Measurements from ENCODE around the gene ARHGEF19.
"Not testable (repeated sequence)": the region's sequence is repeated elsewhere in the genome, so short reads cannot be mapped to it uniquely, and the experiment has no call there.

ARHGEF19 gene

GRCh38 chr1:16199700-16200099, 12.8 kb downstream of the ARHGEF19 start:
- Mint-ChIP-seq H3K4me3 (no peak overlapping the region), H3K27ac (peak overlapping the region; percentile 81), H3K4me1 (peaks cover 15% of the 10 kb centered on the region), H3K27me3 (ENCODE audit: low read depth, poor library complexity) (peaks cover 6% of the 10 kb centered on the region), H3K9me3 (no peaks in the 10 kb centered on the region), H3K36me3 (ENCODE audit: low read depth) (no peaks in the 10 kb centered on the region)
- no peak for TF ChIP-seq CTCF (IDR thresholded peaks at IDR 0.05)
- no peak for DNase-seq

- TF ChIP-seq CTCF (IDR thresholded peaks at IDR 0.05): no peak
- H3K4me1 Mint-ChIP-seq: peaks cover 13% of the 10 kb centered on the region
- H3K36me3 Mint-ChIP-seq (ENCODE audit: low read depth): no peaks in the 10 kb centered on the region
These were observed 13.3 kb downstream of the ARHGEF19 start for GRCh38 chr1:16199157-16199501.

DNA sequence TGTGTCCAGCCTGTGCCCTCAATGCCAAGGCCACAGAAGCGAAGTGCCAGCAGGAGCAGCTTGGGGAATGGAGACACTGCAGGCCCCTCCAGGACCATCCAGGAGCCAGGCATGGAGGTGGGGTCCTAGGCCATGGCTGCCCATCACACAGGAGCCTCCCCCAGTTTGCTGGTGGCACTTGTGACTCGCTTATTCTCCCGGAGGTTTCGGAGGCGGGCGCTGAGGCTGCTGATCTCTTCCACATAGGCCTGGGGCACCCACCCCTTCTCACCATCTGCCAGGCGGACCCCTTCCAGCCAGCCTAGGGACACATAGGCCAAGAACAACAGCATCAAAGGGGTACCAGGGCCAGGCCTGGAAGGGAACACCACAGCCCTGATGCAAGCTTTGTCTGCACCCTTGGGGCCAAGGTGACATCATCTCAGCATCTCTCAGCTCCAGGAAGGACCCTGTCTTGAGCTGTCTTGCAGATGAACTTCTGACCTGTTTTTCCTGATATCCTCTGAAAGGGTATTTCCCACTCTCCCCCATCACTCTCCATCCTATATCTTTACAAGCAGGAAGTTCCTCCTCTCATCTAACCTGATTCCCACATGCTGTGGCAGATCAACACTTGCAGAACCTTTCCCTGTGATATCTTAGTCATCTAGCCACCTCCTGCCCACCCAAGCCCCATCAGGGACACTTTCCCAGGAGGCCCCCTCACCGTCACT, 13.9 kb downstream of the ARHGEF19 start:
- Mint-ChIP-seq H3K27ac (no peak overlapping the region), H3K9me3 (no peaks in the 10 kb centered on the region), H3K4me1 (peaks cover 11% of the 10 kb centered on the region), H3K36me3 (ENCODE audit: low read depth) (no peaks in the 10 kb centered on the region), H3K27me3 (ENCODE audit: low read depth, poor library complexity) (peaks cover 7% of the 10 kb centered on the region), H3K4me3 (no peak overlapping the region)
- no peak for TF ChIP-seq CTCF (IDR thresholded peaks at IDR 0.05)
- DNase-seq: no peak

More at GRCh38 chr1:16199157-16199501, 13.3 kb downstream of the ARHGEF19 start:
- Mint-ChIP-seq H3K4me3 (no peak overlapping the region), H3K27me3 (ENCODE audit: low read depth, poor library complexity) (peaks cover 7% of the 10 kb centered on the region), H3K9me3 (no peaks in the 10 kb centered on the region), H3K27ac (peak overlapping the region; percentile 81)
- no peak for DNase-seq

GRCh38 chr1:16196874-16197273, 15.6 kb downstream of the ARHGEF19 start:
- H3K36me3 Mint-ChIP-seq (ENCODE audit: low read depth): no peaks in the 10 kb centered on the region
- H3K4me1 Mint-ChIP-seq: no peaks in the 10 kb centered on the region
- DNase-seq: no peak

DNA sequence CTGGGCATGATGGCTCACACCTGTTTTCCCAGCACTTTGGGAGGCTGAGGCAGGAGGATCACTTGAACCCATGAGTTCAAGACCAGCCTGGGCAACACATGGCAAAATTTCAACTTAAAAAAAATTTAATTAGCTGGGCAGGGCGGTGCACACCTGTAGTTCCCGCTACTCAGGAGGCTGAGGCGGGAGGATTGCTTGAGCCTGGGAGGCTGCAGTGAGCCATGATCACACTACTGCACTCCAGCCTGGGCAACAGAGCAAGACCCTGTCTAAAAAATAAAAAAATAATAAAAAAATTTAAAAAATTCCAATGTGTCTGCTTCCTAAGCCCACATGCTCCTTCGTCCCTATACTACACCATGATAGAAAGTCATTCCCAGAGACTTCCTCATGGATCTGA, 16.3 kb downstream of the ARHGEF19 start:
- not testable (repeated sequence) for H3K36me3 Mint-ChIP-seq (ENCODE audit: low read depth); H3K4me3 Mint-ChIP-seq; DNase-seq

More at GRCh38 chr1:16196874-16197273, 15.6 kb downstream of the ARHGEF19 start:
- no peak overlapping the region for H3K27ac Mint-ChIP-seq
- peaks cover 7% of the 10 kb centered on the region for H3K27me3 Mint-ChIP-seq (ENCODE audit: low read depth, poor library complexity)
- H3K9me3 Mint-ChIP-seq: no peaks in the 10 kb centered on the region
- no peak for TF ChIP-seq CTCF (IDR thresholded peaks at IDR 0.05)
- no peak overlapping the region for H3K4me3 Mint-ChIP-seq

GRCh38 chr1:16195518-16195905, 16.9 kb downstream of the ARHGEF19 start:
- Mint-ChIP-seq H3K4me3 (no peak overlapping the region), H3K27ac (no peak overlapping the region), H3K27me3 (ENCODE audit: low read depth, poor library complexity) (peaks cover 4% of the 10 kb centered on the region), H3K9me3 (no peaks in the 10 kb centered on the region), H3K36me3 (ENCODE audit: low read depth) (no peaks in the 10 kb centered on the region), H3K4me1 (peaks cover 7% of the 10 kb centered on the region)
- DNase-seq: no peak
- no peak for TF ChIP-seq CTCF (IDR thresholded peaks at IDR 0.05)

More for the DNA sequence above, 16.3 kb downstream of the ARHGEF19 start:
- H3K27me3 Mint-ChIP-seq (ENCODE audit: low read depth, poor library complexity); H3K4me1 Mint-ChIP-seq; H3K27ac Mint-ChIP-seq; H3K9me3 Mint-ChIP-seq: not testable (repeated sequence)

All from nephron progenitor cell (in vitro differentiated cells).